Measurements from ENCODE around the gene TANK.
A peak's percentile ranks its signal among the peaks of the same experiment; 100 is the strongest.

The TANK gene, protein sequence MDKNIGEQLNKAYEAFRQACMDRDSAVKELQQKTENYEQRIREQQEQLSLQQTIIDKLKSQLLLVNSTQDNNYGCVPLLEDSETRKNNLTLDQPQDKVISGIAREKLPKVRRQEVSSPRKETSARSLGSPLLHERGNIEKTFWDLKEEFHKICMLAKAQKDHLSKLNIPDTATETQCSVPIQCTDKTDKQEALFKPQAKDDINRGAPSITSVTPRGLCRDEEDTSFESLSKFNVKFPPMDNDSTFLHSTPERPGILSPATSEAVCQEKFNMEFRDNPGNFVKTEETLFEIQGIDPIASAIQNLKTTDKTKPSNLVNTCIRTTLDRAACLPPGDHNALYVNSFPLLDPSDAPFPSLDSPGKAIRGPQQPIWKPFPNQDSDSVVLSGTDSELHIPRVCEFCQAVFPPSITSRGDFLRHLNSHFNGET

DNA sequence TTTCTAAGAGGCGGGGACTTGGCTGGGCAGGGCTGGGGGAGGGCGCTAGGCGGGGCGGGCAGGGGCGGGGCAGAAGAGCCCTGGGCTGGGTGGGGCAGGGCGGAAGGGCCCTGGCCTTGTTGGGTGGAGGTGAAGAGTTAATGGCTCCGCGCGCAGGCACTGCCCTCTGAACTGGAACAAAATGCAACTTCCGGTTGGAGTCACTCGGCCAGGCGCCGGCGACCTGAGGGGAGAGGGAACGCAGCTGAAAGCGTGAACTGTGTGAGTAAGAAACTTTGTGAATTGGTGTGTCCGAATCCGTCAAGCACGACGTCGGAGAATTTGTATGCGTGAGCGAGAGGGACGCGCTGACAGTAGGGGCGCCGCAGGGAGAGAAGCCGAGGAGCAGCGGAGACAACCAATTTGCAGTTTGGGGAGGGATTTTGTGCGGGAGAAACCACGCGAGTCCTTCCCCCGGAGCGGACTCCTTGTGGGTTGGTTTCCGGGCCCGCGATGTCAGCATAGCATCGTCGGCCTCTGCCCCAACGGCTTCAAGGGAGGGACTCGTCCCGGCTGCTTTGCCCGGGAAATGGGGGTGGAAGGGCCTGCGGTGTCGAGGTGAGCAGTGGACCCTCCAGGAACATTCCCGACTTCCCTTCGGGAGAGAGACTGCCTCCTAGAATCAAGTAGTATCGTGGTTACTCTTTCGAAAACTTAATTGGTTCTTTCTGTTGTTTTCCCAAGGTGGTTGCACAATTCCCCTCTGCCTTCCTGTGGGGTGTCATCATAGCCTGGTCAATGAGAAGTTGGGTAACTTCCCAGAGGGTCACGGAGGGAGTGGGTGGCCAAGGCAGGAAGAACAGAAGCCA lies at the start of gene TANK:
Gene TANK (plus strand): TSS at position 203 of the 848 bp plus-strand sequence. CDS start 19,235 bp downstream, outside the sequence.
- TF ChIP-seq, protein P1, sequence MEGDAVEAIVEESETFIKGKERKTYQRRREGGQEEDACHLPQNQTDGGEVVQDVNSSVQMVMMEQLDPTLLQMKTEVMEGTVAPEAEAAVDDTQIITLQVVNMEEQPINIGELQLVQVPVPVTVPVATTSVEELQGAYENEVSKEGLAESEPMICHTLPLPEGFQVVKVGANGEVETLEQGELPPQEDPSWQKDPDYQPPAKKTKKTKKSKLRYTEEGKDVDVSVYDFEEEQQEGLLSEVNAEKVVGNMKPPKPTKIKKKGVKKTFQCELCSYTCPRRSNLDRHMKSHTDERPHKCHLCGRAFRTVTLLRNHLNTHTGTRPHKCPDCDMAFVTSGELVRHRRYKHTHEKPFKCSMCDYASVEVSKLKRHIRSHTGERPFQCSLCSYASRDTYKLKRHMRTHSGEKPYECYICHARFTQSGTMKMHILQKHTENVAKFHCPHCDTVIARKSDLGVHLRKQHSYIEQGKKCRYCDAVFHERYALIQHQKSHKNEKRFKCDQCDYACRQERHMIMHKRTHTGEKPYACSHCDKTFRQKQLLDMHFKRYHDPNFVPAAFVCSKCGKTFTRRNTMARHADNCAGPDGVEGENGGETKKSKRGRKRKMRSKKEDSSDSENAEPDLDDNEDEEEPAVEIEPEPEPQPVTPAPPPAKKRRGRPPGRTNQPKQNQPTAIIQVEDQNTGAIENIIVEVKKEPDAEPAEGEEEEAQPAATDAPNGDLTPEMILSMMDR (IDR thresholded peaks at IDR 0.05) = no peak
- Histone ChIP-seq H3K27ac (peak within 1 kb of the TSS; percentile 78 to 99), H3K4me3 (peak within 1 kb of the TSS; percentile 96)
- DNase-seq (ENCODE audit: low spot score) = peak; percentile 96

DNA sequence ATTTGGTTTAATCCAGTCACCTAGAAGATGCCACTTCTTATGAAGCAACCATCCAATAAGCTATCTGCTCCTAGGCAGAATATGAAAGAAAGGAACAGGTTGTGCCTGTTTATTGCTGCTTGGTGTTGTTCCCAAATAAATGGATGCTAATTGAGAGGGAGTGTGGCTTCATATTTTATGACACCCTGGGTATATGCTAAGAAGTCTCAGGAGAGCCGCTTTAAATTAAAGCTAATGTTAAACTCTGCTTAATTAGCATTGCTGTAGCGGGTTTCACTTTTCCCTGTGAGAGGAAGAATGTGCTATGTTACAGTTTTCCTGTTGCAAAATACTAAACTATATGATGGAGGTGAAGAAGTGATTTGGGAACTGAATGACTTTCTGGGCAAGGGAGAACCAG lies 48.7 kb upstream of the TANK start:
- TF ChIP-seq, protein P1 (IDR thresholded peaks at IDR 0.05) = no peak

DNA sequence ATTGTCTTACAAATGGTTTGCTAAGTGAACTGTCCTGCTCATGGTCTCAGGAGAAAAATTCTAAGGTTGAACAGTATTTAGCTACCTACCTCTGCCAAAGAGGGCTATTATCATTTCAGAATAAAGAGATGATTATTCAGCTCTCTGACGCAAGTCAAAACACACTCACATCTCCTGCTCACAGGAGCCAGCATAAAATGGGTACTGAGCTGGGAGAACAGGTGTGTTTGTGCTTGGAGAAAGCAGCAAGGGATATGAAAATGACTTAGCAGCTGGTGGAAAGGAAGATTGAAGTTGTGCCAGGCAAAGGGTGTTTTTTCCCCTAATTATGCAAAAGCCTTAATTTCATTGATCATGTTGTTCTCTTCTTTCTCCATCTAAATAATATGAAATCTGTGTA lies 47.3 kb upstream of the TANK start:
- Histone ChIP-seq H3K27ac (no peak overlapping the region), H3K4me3 (no peak overlapping the region)
- no peak for DNase-seq (ENCODE audit: low spot score)
- TF ChIP-seq, protein P1 (IDR thresholded peaks at IDR 0.05) = no peak

More for the DNA sequence above, 48.7 kb upstream of the TANK start:
- no peak overlapping the region for H3K4me3 ChIP-seq
- no peak overlapping the region for H3K27ac ChIP-seq
- DNase-seq (ENCODE audit: low spot score) = no peak

DNA sequence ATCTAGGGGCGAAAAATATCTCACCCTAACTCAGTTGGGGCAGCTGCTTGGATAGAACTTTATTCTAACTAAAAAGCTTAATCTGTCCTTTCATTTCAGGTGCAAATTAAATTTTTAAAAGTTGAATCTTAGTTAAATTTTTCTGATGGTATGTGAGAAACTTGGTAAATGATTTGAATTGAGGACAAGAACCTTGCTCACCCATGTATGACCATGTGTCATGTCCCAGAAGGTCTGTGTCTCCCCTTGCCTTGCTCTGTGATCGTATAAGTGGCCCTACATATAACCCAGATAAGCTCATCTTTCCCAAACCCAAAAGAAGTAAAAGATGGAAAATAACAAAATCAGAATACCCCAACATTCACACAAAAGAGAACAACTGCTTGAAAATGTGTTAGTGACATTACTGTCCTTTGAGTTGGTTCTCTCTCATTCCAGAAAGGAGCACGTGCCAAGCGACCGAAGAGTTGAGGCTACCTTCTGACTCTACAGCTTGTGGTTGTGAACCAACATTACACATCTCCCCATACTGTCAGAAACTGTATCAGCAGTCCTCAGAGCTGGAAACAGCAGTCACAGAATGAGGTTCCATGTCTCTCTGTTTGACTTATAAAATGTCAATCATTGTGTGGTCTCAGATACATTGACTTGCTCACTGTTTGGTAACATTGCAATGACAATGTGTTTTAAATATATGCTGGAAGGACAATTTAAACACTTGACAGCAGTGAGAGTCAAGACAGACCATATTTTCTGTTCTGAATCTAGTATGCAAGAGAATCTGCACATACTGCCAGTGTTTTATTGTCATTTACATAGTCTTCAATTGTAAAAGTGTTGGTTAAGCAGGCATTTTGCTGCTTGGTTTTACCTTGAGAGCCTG lies 46.3 kb upstream of the TANK start:
- TF ChIP-seq, protein P1 (IDR thresholded peaks at IDR 0.05) = no peak
- no peak for DNase-seq (ENCODE audit: low spot score)
- H3K4me3 ChIP-seq = no peak overlapping the region
- no peak overlapping the region for H3K27ac ChIP-seq

DNA sequence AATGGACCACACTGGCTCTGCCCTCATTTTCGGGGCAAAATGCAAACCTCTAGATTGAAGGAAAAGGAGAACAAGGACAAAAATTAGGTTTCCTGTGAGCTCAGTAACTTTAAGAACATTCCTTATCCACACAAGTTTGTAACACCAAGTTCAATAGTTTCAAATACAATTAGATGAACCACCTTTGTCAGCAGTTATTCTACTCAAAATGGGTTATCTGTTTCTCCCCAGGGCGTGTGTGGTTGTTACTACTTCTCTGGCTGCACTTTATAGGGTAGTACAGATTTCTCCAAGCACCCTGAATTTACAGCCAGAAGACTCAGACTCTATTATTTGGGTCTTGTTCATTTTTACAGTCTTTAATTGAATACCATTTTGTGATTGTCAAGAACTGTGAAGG lies 45.0 kb upstream of the TANK start:
- no peak for DNase-seq (ENCODE audit: low spot score)
- TF ChIP-seq, protein P1 (IDR thresholded peaks at IDR 0.05) = no peak
- Histone ChIP-seq H3K4me3 (no peak overlapping the region), H3K27ac (no peak overlapping the region)

DNA sequence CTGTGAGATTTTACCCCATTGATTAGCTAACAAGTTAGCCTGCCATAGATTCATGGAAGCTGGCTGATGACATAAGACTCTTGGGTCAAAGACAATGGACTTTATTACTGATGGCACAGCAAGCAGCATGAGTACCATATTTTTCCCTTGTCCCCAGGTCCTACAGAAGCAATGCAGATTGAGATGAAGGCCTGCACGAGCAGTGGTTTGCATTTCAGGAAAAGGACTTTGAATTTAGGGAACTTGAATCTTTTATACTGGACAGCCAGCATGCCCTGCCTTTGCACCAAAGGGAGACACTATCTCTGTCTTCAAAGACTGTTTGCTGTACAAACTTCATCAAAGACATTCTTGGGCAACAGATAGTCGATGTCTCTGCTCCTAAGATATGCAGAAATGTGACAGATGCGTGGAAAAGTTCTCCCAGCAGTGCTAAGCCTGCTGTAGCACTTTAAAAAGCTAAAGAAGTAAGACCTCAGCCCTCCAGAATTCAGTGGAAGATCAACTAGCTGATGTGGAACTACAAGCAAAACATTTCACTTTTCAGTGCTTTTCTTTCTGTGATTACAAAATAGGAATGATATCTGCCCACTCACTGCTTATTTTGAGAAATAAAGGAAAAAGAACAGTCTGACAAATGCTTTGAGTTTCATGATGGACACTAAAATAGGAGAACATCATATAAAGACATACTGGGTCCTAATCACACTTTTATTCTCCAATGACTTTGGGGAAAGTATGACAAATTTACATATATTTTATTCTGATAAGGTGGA lies 44.4 kb upstream of the TANK start:
- DNase-seq (ENCODE audit: low spot score) = no peak
- TF ChIP-seq, protein P1 (IDR thresholded peaks at IDR 0.05) = no peak
- Histone ChIP-seq H3K4me3 (no peak overlapping the region), H3K27ac (peak overlapping the region in 1 of 2 donors; percentile 26)
